T-helper 22 cell (primary cell): ENCODE data around the gene SLC12A7.
"Not testable (repeated sequence)": the region's sequence is repeated elsewhere in the genome, so short reads cannot be mapped to it uniquely, and the experiment has no call there.

Experiments
- DNase-seq: peaks from one replicate; pipeline ENCODE4 v3.0.0-alpha.2; 2020; ENCODE audit warnings: low read depth

SLC12A7 gene

GRCh38 chr5:1062761-1063568 is 48.9 kb downstream of the SLC12A7 start:
- DNase-seq = no peak

- no peak for DNase-seq
Observed at GRCh38 chr5:1061916-1062315, 49.9 kb downstream of the SLC12A7 start.

- DNase-seq = not testable (repeated sequence)
Observed at GRCh38 chr5:1061292-1061691, 50.6 kb downstream of the SLC12A7 start.

GRCh38 chr5:1060535-1060981 is 51.3 kb downstream of the SLC12A7 start:
- no peak for DNase-seq

- DNase-seq = no peak
Observed at GRCh38 chr5:1059884-1060263, 52.0 kb downstream of the SLC12A7 start.

GRCh38 chr5:1058988-1059883 is 52.6 kb downstream of the SLC12A7 start:
- DNase-seq = no peak

- no peak for DNase-seq
Observed at GRCh38 chr5:1058083-1058945, 53.5 kb downstream of the SLC12A7 start.

- no peak for DNase-seq
Observed at GRCh38 chr5:1057485-1058082, 54.3 kb downstream of the SLC12A7 start.

GRCh38 chr5:1056611-1057484 is 55.0 kb downstream of the SLC12A7 start:
- DNase-seq = no peak

GRCh38 chr5:1055896-1056610 is 55.8 kb downstream of the SLC12A7 start:
- no peak for DNase-seq

GRCh38 chr5:1054799-1055775 is 56.8 kb downstream of the SLC12A7 start:
- no peak for DNase-seq

- no peak for DNase-seq
Observed at GRCh38 chr5:1054018-1054798, 57.7 kb downstream of the SLC12A7 start.

- no peak for DNase-seq
Observed at GRCh38 chr5:1053391-1054017, 58.4 kb downstream of the SLC12A7 start.

- no peak for DNase-seq
Observed at GRCh38 chr5:1052641-1053390, 59.0 kb downstream of the SLC12A7 start.

GRCh38 chr5:1052076-1052475 is 59.8 kb downstream of the SLC12A7 start:
- DNase-seq = no peak

- no peak for DNase-seq
Observed at GRCh38 chr5:1051366-1051720, 60.5 kb downstream of the SLC12A7 start.
